HG02571 (cell line): Measurements from ENCODE around the gene PTCHD1.

Experiments
- ATAC-seq: cut with Tn5 transposase; IDR thresholded peaks from one replicate; pipeline ENCODE4 v1.9.1; 2021; ENCODE audit warnings: mild to moderate bottlenecking, moderate library complexity; ENCODE audit not compliant: unreplicated experiment

PTCHD1 gene

GRCh38 chrX:23344904-23345271 lies 10.2 kb downstream of the PTCHD1 start:
- no peak for ATAC-seq

GRCh38 chrX:23356189-23356588 lies 21.5 kb downstream of the PTCHD1 start:
- ATAC-seq: no peak

DNA sequence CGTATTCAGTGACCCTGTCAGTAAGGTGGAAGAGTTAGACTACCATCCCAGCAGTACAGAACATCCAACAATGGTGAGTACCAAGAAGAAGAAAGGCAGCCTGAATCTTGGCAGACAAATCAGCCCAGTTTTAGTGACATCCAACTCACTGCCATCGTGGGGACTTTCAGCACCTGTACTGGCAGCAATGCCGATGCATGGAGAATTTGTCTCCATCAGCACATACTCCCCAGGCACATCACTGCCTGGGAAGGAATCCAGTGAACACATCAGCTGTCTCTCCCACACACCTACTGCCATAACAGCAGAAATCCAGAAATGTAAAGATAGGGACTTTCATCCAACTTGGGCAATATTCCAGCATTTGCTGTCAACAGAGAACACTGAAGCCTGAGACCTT lies 29.8 kb downstream of the PTCHD1 start:
- ATAC-seq: no peak

DNA sequence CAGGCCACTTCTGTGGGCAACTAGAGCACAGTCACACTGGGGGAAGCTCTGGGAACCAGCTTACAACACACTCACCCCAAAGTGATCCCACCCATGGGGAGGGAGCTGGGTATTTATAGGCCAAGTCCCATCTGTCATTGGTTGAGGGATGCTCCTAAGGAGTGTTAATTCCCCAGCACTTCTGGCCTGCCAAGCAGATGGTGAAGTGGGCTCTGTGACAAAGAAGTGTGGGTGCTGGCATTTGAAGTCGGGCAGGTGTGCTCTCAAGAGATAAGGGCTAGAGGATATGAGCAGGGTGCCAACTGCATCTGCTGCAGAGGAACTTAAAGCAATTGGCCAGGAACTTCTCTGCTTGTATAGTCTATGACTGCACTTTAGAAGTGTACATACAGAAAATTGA lies 30.9 kb downstream of the PTCHD1 start:
- no peak for ATAC-seq

- no peak for ATAC-seq
Observed at GRCh38 chrX:23366914-23367313, 32.3 kb downstream of the PTCHD1 start.

GRCh38 chrX:23369027-23369426 lies 34.4 kb downstream of the PTCHD1 start:
- ATAC-seq: no peak

- ATAC-seq: no peak
Observed at GRCh38 chrX:23372220-23372902, 37.7 kb downstream of the PTCHD1 start.

DNA sequence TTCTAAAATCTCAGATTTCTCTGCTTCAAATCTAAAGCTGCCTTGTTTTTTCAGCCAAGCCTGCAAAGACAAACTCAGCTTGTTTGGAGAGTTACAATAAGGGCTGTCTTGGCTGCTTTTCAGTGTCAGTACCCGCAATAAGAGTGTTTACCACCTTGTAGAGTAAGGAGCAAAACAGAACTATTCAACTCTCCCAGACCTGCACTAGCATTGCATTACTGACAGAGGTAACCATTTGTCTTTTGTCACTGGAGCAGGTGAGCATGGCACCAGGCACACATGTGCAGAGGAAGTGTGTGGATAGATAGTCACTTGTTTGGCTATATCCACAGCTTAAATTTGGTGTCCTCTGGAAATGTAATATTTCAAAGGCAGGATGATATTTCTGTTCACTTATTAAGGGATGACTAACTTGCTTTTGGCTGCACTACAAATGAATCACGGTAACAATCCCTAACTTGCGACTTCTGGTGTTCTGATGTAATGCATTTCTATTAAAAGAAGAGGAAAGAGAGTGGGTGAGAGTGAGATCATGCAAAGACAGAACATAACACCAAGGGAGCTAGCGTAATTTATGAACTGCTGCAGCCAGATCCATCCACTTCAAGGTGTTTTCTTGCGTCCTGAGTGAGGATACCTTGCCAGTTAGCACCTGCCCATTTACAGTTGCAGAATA lies 38.6 kb downstream of the PTCHD1 start:
- ATAC-seq: no peak

DNA sequence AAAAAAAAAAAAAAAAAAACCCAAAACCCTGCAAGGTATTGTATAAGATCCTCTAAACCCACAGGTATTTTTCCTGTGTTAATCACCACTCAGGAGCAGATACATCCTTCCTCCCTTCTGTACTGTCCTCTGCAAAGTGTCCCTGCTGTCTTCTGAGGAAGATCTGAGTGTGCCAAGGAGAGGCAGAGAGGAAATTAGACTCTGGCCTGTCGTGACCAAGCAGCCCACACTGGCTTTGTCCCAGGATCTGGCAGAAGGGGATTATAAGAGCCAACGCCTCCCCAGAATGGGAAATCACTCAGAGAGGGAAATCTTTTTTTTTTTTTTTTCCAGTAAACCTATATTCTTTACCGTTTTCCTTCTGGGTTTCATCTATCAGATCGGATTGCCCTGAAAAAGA lies 39.6 kb downstream of the PTCHD1 start:
- no peak for ATAC-seq

DNA sequence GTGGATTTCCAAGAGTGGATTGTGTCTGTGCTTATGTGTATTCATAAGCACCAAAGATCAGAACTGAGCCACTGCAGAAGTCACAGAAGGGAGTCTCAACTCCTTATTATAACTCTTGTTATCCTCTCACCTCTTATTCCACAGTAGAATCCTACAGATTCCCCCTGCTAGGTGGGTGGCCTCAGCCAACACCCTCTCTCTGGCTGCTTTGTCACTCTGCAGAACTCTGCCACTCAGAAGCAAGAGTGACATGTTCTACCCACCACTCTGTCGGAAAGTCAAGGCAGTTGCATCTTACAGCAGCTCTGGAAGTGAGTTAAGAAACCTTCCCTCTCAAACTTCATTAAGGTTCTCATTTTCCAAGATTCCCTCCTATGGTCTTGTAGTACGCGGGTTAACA lies 41.9 kb downstream of the PTCHD1 start:
- ATAC-seq: no peak

- ATAC-seq: no peak
Observed at GRCh38 chrX:23380581-23380980, 45.9 kb downstream of the PTCHD1 start.

GRCh38 chrX:23381099-23382087 lies 46.7 kb downstream of the PTCHD1 start:
- no peak for ATAC-seq

GRCh38 chrX:23382572-23382971 lies 47.9 kb downstream of the PTCHD1 start:
- no peak for ATAC-seq

DNA sequence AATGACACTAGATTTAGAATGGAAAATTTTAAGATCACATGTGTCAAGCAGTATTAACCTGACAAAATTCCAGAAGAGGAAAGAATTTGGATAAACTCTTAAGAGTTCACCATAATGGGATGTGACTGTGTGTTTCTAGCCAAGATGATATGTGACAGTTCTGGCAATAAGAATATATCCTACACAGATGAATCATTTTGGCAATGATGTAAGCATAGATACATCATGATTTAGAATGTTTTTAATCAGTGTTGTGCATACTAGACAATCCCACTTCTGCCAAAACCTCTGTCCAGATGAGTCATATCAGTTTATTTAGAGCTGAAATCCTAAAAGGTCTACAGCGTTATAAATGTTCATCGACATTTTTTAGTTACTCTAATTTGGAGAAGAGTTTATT lies 48.8 kb downstream of the PTCHD1 start:
- no peak for ATAC-seq

DNA sequence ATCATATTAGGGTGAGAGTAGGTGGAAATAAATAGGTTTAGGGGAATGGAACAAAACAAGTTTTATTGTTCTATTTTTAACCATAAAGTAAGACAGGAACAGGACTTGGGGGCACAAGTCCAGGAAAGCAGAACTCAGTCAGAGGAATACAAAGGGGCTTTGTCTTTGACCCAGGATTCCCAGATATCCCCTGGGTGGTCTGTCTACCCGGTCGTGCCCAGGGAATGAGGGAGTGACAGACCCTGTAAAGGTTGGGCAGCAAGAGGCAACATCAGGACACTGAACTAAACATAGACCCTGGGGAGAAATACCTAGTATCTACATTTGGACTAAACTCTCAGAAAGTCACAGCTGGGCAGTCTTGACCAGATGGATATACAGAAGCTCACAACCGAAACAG lies 50.6 kb downstream of the PTCHD1 start:
- ATAC-seq: no peak

- no peak for ATAC-seq
Observed at GRCh38 chrX:23386260-23386659, 51.6 kb downstream of the PTCHD1 start.

- no peak for ATAC-seq
Observed at GRCh38 chrX:23386726-23387125, 52.1 kb downstream of the PTCHD1 start.

- no peak for ATAC-seq
Observed at GRCh38 chrX:23387550-23388184, 53.0 kb downstream of the PTCHD1 start.

DNA sequence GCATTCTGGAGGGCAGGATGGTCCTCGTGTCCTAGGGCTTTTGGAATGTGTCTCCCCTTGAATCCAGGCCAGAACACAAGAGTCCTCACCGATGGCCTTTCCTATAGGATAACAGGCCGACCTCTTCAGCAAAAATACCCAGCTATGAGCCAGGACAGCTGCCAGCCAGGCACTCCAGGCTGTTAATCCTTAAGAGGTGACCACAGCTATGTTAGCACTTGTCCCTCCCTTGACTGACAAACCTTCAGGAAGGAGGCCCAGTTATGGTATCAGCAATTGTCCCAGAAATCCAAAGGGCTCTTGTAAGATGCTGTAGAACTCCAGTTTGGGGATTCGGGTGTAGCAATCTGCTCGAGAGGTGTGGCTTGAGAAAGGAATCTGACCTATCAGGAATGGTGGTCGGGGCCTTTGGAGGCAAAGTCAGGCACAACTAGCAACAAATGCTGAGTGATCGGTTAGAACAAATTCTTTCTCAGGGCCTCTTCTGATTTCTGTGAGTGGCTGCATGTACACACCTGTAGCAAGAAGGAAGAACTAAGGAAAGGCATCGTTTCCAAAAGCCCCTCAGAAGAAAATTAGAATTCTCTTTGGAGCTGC lies 54.6 kb downstream of the PTCHD1 start:
- ATAC-seq: no peak

DNA sequence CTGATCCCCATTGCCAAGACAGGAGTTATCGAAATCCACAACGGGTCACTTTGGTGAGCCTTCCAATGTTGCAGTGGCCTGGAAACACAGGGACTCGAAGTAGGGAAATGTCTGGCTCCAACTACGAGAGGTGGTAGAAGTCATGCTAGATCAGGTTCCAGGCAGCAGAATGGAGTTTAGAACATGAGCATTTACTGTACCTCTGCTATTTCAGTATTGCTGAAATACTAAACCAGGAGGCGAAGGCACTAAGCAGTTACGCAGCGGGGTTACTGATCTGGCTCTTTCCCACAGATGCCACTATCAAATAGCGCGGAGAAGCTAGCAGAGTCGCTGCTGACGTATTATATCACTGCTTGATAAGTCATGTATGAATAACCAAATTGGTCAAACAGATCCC lies 56.3 kb downstream of the PTCHD1 start:
- ATAC-seq: no peak

DNA sequence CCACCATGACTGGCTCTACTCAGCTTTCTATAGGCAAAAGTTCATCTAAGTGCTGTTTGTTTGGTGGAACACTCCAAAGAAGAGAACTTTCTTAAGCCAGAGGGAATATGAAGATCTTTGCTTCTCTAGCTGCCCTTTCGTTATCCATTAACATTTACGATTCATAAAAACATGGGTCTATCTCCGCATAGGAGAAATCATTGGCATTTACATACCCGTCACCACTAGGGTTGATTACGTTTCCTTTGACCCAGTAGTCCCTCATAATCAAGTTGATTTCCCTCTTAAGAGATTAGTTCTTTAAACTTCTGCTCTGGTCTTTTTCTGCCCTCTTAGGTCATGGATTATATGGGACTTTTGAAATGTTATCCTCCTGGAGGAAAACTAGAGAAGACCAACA lies 57.5 kb downstream of the PTCHD1 start:
- no peak for ATAC-seq
